SH-SY5Y (cell line): ENCODE measurements around the gene BLOC1S6.

Experiments
- GATA2 ChIP-seq: IDR thresholded peaks from 2 replicates; pipeline ENCODE4 v1.6.1; 2011; ENCODE audit warnings: mild to moderate bottlenecking, low read depth, low read length
- GATA3 ChIP-seq: IDR thresholded peaks from 2 replicates; pipeline ENCODE4 v1.6.1; 2011; ENCODE audit warnings: low read depth, mild to moderate bottlenecking, low read length, moderate library complexity

- TF ChIP-seq GATA2 (no peak), GATA3 (no peak)
These were observed 42.7 kb upstream of the BLOC1S6 start for GRCh38 chr15:45544266-45545023.
